GM12864 (cell line): ENCODE data around the gene FMN1.
"Not testable (repeated sequence)": the region's sequence is repeated elsewhere in the genome, so short reads cannot be mapped to it uniquely, and the experiment has no call there.

Experiments used
- DNase-seq: peaks from one replicate; pipeline ENCODE4 v3.0.0-alpha.2; 2011; ENCODE audit warnings: low read depth
- H3K4me3 ChIP-seq: 2 replicates; pipeline ENCODE4 v1.5.1; 2011; ENCODE audit warnings: mild to moderate bottlenecking, low read depth, low read length, control low read depth
- TF ChIP-seq, protein P1 (sequence below): IDR thresholded peaks from 2 replicates; pipeline ENCODE4 v1.5.1; 2011; ENCODE audit warnings: low read depth, mild to moderate bottlenecking, moderate library complexity, low read length, control low read depth, inconsistent platforms; ENCODE audit errors: missing control alignments

Gene FMN1

DNA sequence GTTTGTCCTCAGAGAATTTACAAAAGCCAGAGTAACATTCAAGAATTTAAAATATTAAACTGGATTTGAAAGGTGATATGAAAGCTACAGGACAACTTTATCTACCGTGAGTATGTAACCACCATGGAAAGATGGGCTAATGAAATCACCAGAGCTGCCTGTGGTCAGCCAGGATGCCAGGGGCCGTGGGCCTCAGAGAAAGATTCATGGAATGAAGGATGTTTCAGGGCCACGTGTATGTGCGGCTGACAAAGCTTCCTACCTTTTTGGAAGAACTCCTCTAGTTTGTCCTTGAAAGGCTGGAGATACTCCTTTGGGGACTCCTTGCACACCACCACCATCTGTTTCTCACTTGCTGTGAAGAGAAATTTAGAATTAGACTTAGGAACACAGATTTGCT, 337.8 kb downstream of the FMN1 start:
- H3K4me3 ChIP-seq, result no peak overlapping the region
- DNase-seq, result no peak
- TF ChIP-seq, protein P1, sequence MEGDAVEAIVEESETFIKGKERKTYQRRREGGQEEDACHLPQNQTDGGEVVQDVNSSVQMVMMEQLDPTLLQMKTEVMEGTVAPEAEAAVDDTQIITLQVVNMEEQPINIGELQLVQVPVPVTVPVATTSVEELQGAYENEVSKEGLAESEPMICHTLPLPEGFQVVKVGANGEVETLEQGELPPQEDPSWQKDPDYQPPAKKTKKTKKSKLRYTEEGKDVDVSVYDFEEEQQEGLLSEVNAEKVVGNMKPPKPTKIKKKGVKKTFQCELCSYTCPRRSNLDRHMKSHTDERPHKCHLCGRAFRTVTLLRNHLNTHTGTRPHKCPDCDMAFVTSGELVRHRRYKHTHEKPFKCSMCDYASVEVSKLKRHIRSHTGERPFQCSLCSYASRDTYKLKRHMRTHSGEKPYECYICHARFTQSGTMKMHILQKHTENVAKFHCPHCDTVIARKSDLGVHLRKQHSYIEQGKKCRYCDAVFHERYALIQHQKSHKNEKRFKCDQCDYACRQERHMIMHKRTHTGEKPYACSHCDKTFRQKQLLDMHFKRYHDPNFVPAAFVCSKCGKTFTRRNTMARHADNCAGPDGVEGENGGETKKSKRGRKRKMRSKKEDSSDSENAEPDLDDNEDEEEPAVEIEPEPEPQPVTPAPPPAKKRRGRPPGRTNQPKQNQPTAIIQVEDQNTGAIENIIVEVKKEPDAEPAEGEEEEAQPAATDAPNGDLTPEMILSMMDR, result no peak

DNA sequence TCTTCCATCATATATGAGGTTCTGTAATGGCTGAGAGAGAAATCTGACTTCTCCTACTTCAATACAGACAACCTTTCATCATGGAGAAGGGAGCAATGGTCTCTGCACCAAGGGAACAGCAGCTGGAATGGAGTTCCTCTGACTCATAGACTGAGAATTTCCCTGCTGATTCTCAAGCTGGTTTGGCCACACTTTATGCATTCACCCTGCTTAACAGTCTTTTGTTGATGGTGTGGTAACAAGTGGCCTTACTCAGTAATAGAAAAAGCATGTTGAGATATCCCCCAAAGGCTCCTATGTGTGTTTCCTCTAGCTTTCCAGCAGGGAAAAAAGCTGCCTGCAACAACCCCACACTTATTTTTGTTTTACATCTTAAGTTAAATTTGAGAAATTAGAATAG, 338.6 kb downstream of the FMN1 start:
- no peak overlapping the region for H3K4me3 ChIP-seq
- TF ChIP-seq, protein P1, result no peak
- DNase-seq, result no peak

DNA sequence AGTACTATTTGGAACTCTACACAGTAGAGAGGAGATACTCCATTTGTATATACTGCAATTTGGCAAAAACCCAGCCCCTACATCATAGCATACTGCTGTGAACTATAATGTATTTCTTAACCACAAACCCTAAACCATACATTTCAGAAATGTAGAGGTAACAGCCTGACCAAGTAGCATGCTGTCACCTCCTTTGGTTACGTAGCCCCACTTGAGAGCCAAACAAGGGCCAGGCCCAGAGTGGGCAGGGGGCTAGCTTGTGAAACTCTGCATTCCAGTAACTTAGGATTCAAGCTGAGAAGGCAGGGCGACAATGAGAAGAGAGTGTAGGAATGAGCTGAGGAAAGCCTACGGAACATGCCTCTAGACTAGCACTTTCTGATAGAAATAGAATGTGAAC, 340.9 kb downstream of the FMN1 start:
- DNase-seq, result no peak
- H3K4me3 ChIP-seq, result no peak overlapping the region
- TF ChIP-seq, protein P1, result no peak

DNA sequence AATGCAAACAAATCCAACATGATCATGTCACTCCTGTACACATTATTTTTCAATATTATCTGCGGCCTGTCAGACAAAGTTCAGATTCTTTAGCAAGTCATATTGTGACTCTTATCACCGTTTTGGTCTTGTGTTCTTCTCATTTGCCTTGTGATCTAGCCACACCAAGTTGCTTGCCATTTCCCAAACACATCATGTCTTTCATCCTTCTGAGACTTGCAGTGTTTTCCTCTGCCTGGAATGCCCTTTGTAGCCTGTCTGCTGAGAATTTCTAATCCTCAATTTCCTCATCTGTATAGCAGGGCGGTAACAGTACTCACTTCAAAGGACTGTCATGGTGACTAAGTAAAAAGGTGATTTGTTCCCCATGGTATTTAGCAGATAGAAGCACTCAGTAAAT, 341.7 kb downstream of the FMN1 start:
- H3K4me3 ChIP-seq, result no peak overlapping the region
- no peak for DNase-seq
- TF ChIP-seq, protein P1, result no peak

DNA sequence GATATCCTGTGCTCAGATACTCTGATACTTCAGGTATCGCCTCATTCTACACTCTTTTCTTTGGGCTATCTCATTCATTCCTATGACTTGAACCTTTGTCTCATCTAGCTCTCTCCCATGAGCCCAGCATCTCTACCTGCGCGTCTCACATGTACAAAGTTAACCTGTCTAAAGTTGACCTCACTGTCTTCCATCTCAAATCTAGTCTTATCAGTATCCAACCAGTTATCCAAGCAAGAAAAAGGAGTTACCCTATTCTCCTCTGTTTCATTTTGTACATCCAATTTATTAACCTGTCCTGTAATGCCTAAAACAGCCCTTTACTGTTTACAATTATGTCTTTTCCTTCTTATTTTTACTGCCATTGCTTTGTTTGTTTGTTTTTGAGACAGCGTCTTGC, 342.5 kb downstream of the FMN1 start:
- TF ChIP-seq, protein P1, result no peak
- no peak for DNase-seq
- H3K4me3 ChIP-seq, result no peak overlapping the region

DNA sequence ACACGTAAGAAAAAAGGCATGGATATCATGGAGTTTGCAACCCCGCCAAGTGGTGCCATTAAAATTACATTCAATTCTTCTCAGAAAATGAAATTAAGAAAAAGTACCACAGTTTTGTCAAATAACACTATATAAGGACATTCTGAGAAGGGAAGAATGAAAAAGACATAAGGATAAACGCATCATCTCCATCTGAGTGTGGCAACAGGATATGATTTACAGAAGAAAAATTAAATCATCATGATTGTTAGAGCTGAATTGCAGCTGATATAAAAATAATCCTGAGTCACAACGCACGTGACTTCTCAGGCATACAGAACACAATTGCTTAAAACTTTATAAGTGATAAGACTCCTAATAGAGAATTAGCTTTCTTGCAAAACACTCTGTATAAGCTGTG, 342.9 kb downstream of the FMN1 start:
- TF ChIP-seq, protein P1, result no peak
- H3K4me3 ChIP-seq, result no peak overlapping the region
- DNase-seq, result no peak

DNA sequence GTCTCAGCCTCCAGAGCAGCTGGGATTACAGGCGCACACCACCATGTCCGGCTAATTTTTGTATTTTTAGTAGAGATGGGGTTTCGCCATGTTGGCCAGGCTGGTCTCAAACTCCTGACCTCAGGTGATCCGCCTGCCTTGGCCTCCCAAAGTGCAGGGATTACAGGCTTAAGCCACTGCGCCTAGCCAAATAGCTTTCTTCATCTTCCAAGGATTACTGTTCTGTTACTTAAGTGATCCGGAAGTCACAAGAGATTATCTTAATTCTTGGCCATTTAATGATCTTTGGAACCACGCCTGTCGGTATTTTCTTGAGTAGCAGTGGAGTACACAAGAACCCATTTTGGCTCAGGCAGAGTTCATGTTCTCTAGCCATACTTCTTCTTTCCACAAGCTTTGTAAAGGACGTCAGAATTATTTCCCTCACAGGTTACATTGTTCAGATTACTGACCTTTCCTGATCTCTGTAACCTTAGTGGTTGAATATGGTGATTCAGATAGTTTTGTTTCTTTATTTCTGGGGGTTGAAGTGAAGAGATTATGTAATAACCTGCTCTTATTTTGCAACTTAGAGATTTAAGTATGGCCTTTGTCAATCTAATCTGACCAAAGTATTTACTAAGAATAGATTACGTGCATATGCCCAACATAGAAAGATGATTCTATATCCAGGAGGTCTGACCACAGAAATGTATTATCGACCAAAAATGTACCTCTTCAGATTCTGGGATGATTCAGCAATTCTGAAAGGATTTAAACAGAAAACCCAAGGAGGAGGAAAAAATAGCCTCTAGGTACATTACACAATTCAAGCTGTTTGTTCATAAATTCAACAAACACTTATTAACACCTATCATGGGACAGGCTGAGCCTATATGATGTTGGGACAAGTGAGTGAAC, 344.5 kb downstream of the FMN1 start:
- H3K4me3 ChIP-seq, result no peak overlapping the region
- TF ChIP-seq, protein P1, result no peak
- no peak for DNase-seq

DNA sequence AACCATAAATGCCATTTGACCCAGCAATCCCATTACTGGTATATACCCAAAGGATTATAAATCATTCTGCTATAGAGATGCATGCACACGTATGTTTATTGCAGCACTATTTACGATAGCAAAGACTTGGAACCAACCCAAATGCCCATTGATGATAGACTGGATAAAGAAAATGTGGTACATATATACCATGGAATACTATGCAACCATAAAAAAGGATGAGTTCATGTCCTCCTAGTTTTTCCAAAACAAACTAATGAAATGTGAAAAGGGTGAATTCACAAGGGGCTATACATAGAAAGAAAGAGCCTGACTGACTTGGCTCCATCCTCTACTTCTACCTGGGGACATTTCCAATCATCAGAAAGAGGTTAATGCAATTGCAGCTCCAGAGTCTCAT, 347.8 kb downstream of the FMN1 start:
- DNase-seq, H3K4me3 ChIP-seq: not testable (repeated sequence)
